Subcutaneous abdominal adipose tissue (tissue), 5 donors: Measurements from ENCODE around the gene SDE2.

Experiments
- H3K27ac ChIP-seq: one replicate; pipeline ENCODE4 v1.7.0; 2013; ENCODE audit warnings: low read depth, mild to moderate bottlenecking, inconsistent platforms, low read length, moderate library complexity
- H3K27me3 ChIP-seq, 5 donors: one replicate each; pipeline ENCODE4 v1.7.0; 2013; ENCODE audit warnings: low read length in 5 of 5, inconsistent platforms in 1 of 5; ENCODE audit not compliant: control insufficient read depth in 5 of 5, insufficient read depth in 4 of 5
- H3K36me3 ChIP-seq, 5 donors: one replicate each; pipeline ENCODE4 v1.7.0; 2013; ENCODE audit warnings: low read length in 5 of 5; ENCODE audit not compliant: control insufficient read depth in 5 of 5, insufficient read depth in 5 of 5
- H3K4me1 ChIP-seq, 5 donors: one replicate each; pipeline ENCODE4 v1.7.0; 2013; ENCODE audit warnings: low read length in 5 of 5, mild to moderate bottlenecking in 3 of 5, moderate library complexity in 1 of 5; ENCODE audit not compliant: control insufficient read depth in 5 of 5, insufficient read depth in 5 of 5
- H3K4me3 ChIP-seq, 5 donors: one replicate each; pipeline ENCODE4 v1.7.0; 2013; ENCODE audit warnings: low read length in 5 of 5, low read depth in 1 of 5
- H3K9ac ChIP-seq, 5 donors: one replicate each; pipeline ENCODE4 v1.7.0; 2013; ENCODE audit warnings: low read length in 5 of 5, mild to moderate bottlenecking in 4 of 5, moderate library complexity in 3 of 5
- H3K9me3 ChIP-seq, 5 donors: one replicate each; pipeline ENCODE4 v1.7.0; 2013; ENCODE audit warnings: low read length in 5 of 5; ENCODE audit not compliant: control insufficient read depth in 5 of 5
- donor health status: healthy.
- donor health status: healthy.
- donor health status: healthy.
- donor health status: healthy.
- donor health status: healthy.

Gene SDE2

GRCh38 chr1:225999227-225999911 lies at the start of gene SDE2:
TSS of gene SDE2 (minus strand) at chr1:225999343. CDS start at chr1:225999312, 31 bp downstream.
- peaks cover 7 to 56% (median 36%) of the 10 kb centered on the region in 5 donors for H3K4me1 ChIP-seq
- H3K9ac ChIP-seq: peak within 1 kb of the TSS; percentile 87 to 99 (median 97)
- H3K4me3 ChIP-seq: peak within 1 kb of the TSS; percentile 80 to 98 (median 98)
- H3K36me3 ChIP-seq: peaks cover 5 to 7% (median 6%) of the 10 kb centered on the region in 5 donors
- no peaks in the 10 kb centered on the region for H3K27me3 ChIP-seq
- peak within 1 kb of the TSS; percentile 95 for H3K27ac ChIP-seq
- no peaks in the 10 kb centered on the region for H3K9me3 ChIP-seq

- Histone ChIP-seq H3K36me3 (peaks cover 0 to 6% (median 0%) of the 10 kb centered on the region in 5 donors), H3K4me1 (peaks cover 0 to 10% (median 0%) of the 10 kb centered on the region in 5 donors), H3K9ac (no peak overlapping the region), H3K9me3 (no peaks in the 10 kb centered on the region), H3K27me3 (no peaks in the 10 kb centered on the region), H3K4me3 (no peak overlapping the region), H3K27ac (no peak overlapping the region)
Measured at GRCh38 chr1:226048886-226049285, 49.7 kb upstream of the SDE2 start.

- Histone ChIP-seq H3K27ac (no peak overlapping the region), H3K36me3 (peaks cover 0 to 6% (median 0%) of the 10 kb centered on the region in 5 donors), H3K9me3 (no peaks in the 10 kb centered on the region), H3K9ac (no peak overlapping the region), H3K4me3 (no peak overlapping the region), H3K27me3 (no peaks in the 10 kb centered on the region), H3K4me1 (peaks cover 0 to 10% (median 0%) of the 10 kb centered on the region in 5 donors)
Measured at GRCh38 chr1:226047495-226047894, 48.4 kb upstream of the SDE2 start.

GRCh38 chr1:226046240-226046639 lies 47.1 kb upstream of the SDE2 start:
- no peak overlapping the region for H3K9ac ChIP-seq
- H3K27me3 ChIP-seq: no peaks in the 10 kb centered on the region
- H3K27ac ChIP-seq: no peak overlapping the region
- no peak overlapping the region for H3K4me3 ChIP-seq
- peaks cover 0 to 3% (median 0%) of the 10 kb centered on the region in 5 donors for H3K36me3 ChIP-seq
- peaks cover 0 to 10% (median 0%) of the 10 kb centered on the region in 5 donors for H3K4me1 ChIP-seq
- no peaks in the 10 kb centered on the region for H3K9me3 ChIP-seq

GRCh38 chr1:226044514-226045101 lies 45.5 kb upstream of the SDE2 start:
- Histone ChIP-seq H3K27me3 (no peaks in the 10 kb centered on the region), H3K36me3 (peaks cover 0 to 3% (median 0%) of the 10 kb centered on the region in 5 donors), H3K4me3 (no peak overlapping the region), H3K27ac (no peak overlapping the region), H3K9ac (no peak overlapping the region), H3K9me3 (no peaks in the 10 kb centered on the region), H3K4me1 (peaks cover 0 to 10% (median 0%) of the 10 kb centered on the region in 5 donors)

- Histone ChIP-seq H3K27me3 (no peaks in the 10 kb centered on the region), H3K27ac (no peak overlapping the region), H3K9me3 (no peaks in the 10 kb centered on the region), H3K4me3 (no peak overlapping the region), H3K9ac (no peak overlapping the region), H3K36me3 (peaks cover 0 to 3% (median 0%) of the 10 kb centered on the region in 5 donors), H3K4me1 (no peaks in the 10 kb centered on the region)
Measured at GRCh38 chr1:226041419-226041818, 42.3 kb upstream of the SDE2 start.

GRCh38 chr1:226038661-226039060 lies 39.5 kb upstream of the SDE2 start:
- Histone ChIP-seq H3K36me3 (no peaks in the 10 kb centered on the region), H3K27ac (no peak overlapping the region), H3K9me3 (no peaks in the 10 kb centered on the region), H3K4me3 (no peak overlapping the region), H3K9ac (no peak overlapping the region), H3K27me3 (no peaks in the 10 kb centered on the region), H3K4me1 (peaks cover 5 to 10% (median 6%) of the 10 kb centered on the region in 5 donors)

- Histone ChIP-seq H3K9me3 (no peaks in the 10 kb centered on the region), H3K27me3 (no peaks in the 10 kb centered on the region), H3K36me3 (no peaks in the 10 kb centered on the region), H3K27ac (no peak overlapping the region), H3K9ac (no peak overlapping the region), H3K4me3 (no peak overlapping the region), H3K4me1 (peaks cover 5 to 12% (median 8%) of the 10 kb centered on the region in 5 donors)
Measured at GRCh38 chr1:226035915-226036314, 36.8 kb upstream of the SDE2 start.

- Histone ChIP-seq H3K27ac (peak overlapping the region; percentile 24), H3K36me3 (no peaks in the 10 kb centered on the region), H3K9me3 (no peaks in the 10 kb centered on the region), H3K27me3 (no peaks in the 10 kb centered on the region), H3K4me3 (no peak overlapping the region), H3K9ac (peak overlapping the region in 1 of 5 donors; percentile 20), H3K4me1 (peaks cover 5 to 12% (median 8%) of the 10 kb centered on the region in 5 donors)
Measured at GRCh38 chr1:226034482-226034881, 35.3 kb upstream of the SDE2 start.

- H3K4me3 ChIP-seq: peak overlapping the region in 1 of 5 donors; percentile 7
- no peak overlapping the region for H3K9ac ChIP-seq
- peaks cover 5 to 12% (median 8%) of the 10 kb centered on the region in 5 donors for H3K4me1 ChIP-seq
- H3K27me3 ChIP-seq: no peaks in the 10 kb centered on the region
- peak overlapping the region; percentile 24 for H3K27ac ChIP-seq
- no peaks in the 10 kb centered on the region for H3K9me3 ChIP-seq
- no peaks in the 10 kb centered on the region for H3K36me3 ChIP-seq
Measured at GRCh38 chr1:226033991-226034390, 34.8 kb upstream of the SDE2 start.
